Suprapubic skin (tissue), 4 donors: ENCODE results near the gene CEP72.

Experiments used
- CTCF ChIP-seq, 2 donors: fragments of 200-600 bp in 1 of 2; fragments of 450-650 bp in 1 of 2; sonication (generic) in 1 of 2; IDR thresholded peaks; one replicate each; pipeline ENCODE4 v1.5.1; 2016 to 2019; ENCODE audit warnings: antibody characterized with exemption in 2 of 2, mild to moderate bottlenecking in 1 of 2, moderate library complexity in 1 of 2
- EP300 ChIP-seq: sonication (generic); formaldehyde crosslinking; IDR thresholded peaks from one replicate; pipeline ENCODE4 v1.6.1; 2017; ENCODE audit warnings: antibody characterized with exemption
- POLR2AphosphoS5 ChIP-seq, 3 donors: sonication (generic); formaldehyde crosslinking; IDR thresholded peaks; one replicate each; pipeline ENCODE4 v1.6.1; 2017; ENCODE audit warnings: antibody characterized with exemption in 3 of 3

GRCh38 chr5:595285-595875, 16.8 kb upstream of the CEP72 start:
- TF ChIP-seq CTCF (IDR thresholded peaks at IDR 0.05): no peak
- no peak for TF ChIP-seq EP300
- TF ChIP-seq POLR2AphosphoS5 (IDR thresholded peaks at IDR 0.05): no peak
